Chondrocyte (in vitro differentiated cells): ENCODE data around the gene ASPM. TPM values are rescaled to one million over a fixed set of nuclear protein-coding genes. Genes with fewer than 3 reads are reported as not detected.
A peak's percentile ranks its signal among the peaks of the same experiment; 100 is the strongest.

ENCODE experiments used
- DNase-seq: peaks from one replicate; pipeline ENCODE4 v3.0.0; 2021; ENCODE audit warnings: mixed read lengths, low spot score
- H3K27ac Mint-ChIP-seq: one replicate; pipeline ENCODE4 v1.8.0; 2021; ENCODE audit warnings: mild to moderate bottlenecking, moderate library complexity, mixed read lengths; ENCODE audit not compliant: unreplicated experiment
- H3K27me3 Mint-ChIP-seq: 2 replicates; pipeline ENCODE4 v1.8.0; 2021; ENCODE audit warnings: low read depth, mixed read lengths
- H3K36me3 Mint-ChIP-seq: 2 replicates; pipeline ENCODE4 v1.8.0; 2021; ENCODE audit warnings: low read depth, mixed read lengths
- H3K4me1 Mint-ChIP-seq: 2 replicates; pipeline ENCODE4 v1.8.0; 2021; ENCODE audit warnings: low read depth, mild to moderate bottlenecking, mixed read lengths
- H3K4me3 Mint-ChIP-seq: one replicate; pipeline ENCODE4 v1.8.0; 2021; ENCODE audit warnings: mild to moderate bottlenecking, moderate library complexity, mixed read lengths; ENCODE audit not compliant: unreplicated experiment
- H3K9me3 Mint-ChIP-seq: 2 replicates; pipeline ENCODE4 v1.8.0; 2021; ENCODE audit warnings: low read depth, mixed read lengths
- CTCF ChIP-seq: fragments of 200-600 bp; sonication (generic); IDR thresholded peaks from 2 replicates; pipeline ENCODE4 v1.5.0; 2021; ENCODE audit warnings: antibody characterized with exemption, mild to moderate bottlenecking, moderate library complexity
- total RNA-seq: library from RNA; stranded (reverse); gene quantifications from 3 replicates; pipeline ENCODE4 v1.2.1, GENCODE V29; 2021

The ASPM gene
- total RNA-seq, 1 donor from 2014 or later = 6.6 TPM

- H3K4me3 Mint-ChIP-seq = no peak overlapping the region
- TF ChIP-seq CTCF = no peak
- H3K27ac Mint-ChIP-seq = no peak overlapping the region
- H3K9me3 Mint-ChIP-seq = no peaks in the 10 kb centered on the region
- no peak for DNase-seq
- no peaks in the 10 kb centered on the region for H3K27me3 Mint-ChIP-seq
- H3K4me1 Mint-ChIP-seq = peaks cover 4% of the 10 kb centered on the region
- H3K36me3 Mint-ChIP-seq = peaks cover 20% of the 10 kb centered on the region
These were observed 27.4 kb upstream of the ASPM start for GRCh38 chr1:197173571-197174507.

GRCh38 chr1:197171531-197171930 lies 25.1 kb upstream of the ASPM start:
- no peak for DNase-seq
- TF ChIP-seq CTCF = no peak
- H3K36me3 Mint-ChIP-seq = peaks cover 21% of the 10 kb centered on the region
- no peaks in the 10 kb centered on the region for H3K9me3 Mint-ChIP-seq
- H3K27me3 Mint-ChIP-seq = no peaks in the 10 kb centered on the region
- no peak overlapping the region for H3K4me3 Mint-ChIP-seq
- no peak overlapping the region for H3K27ac Mint-ChIP-seq
- H3K4me1 Mint-ChIP-seq = no peaks in the 10 kb centered on the region

GRCh38 chr1:197170538-197170937 lies 24.1 kb upstream of the ASPM start:
- TF ChIP-seq CTCF = no peak
- no peak overlapping the region for H3K27ac Mint-ChIP-seq

GRCh38 chr1:197159461-197159860 lies 13.0 kb upstream of the ASPM start:
- Mint-ChIP-seq H3K27me3 (no peaks in the 10 kb centered on the region), H3K36me3 (peaks cover 10% of the 10 kb centered on the region), H3K27ac (no peak overlapping the region), H3K4me1 (no peaks in the 10 kb centered on the region), H3K4me3 (no peak overlapping the region), H3K9me3 (no peaks in the 10 kb centered on the region)
- no peak for TF ChIP-seq CTCF
- DNase-seq = no peak

More at GRCh38 chr1:197170538-197170937, 24.1 kb upstream of the ASPM start:
- H3K27me3 Mint-ChIP-seq = no peaks in the 10 kb centered on the region
- no peaks in the 10 kb centered on the region for H3K9me3 Mint-ChIP-seq
- no peak for DNase-seq
- no peaks in the 10 kb centered on the region for H3K4me1 Mint-ChIP-seq
- H3K4me3 Mint-ChIP-seq = no peak overlapping the region
- peaks cover 23% of the 10 kb centered on the region for H3K36me3 Mint-ChIP-seq

GRCh38 chr1:197156692-197157091 lies 10.2 kb upstream of the ASPM start:
- no peaks in the 10 kb centered on the region for H3K9me3 Mint-ChIP-seq
- DNase-seq = no peak
- no peaks in the 10 kb centered on the region for H3K4me1 Mint-ChIP-seq
- TF ChIP-seq CTCF = peak; percentile 54
- no peak overlapping the region for H3K4me3 Mint-ChIP-seq
- H3K27me3 Mint-ChIP-seq = no peaks in the 10 kb centered on the region
- H3K27ac Mint-ChIP-seq = no peak overlapping the region
- H3K36me3 Mint-ChIP-seq = peaks cover 10% of the 10 kb centered on the region
